Measurements from ENCODE around the gene CEP162.

GRCh38 chr6:84268781-84269180 is 41.3 kb upstream of the CEP162 start:
- TF ChIP-seq CTCF (IDR thresholded peaks at IDR 0.05) (no peak), POLR2A (IDR thresholded peaks at IDR 0.05) (no peak)
